GM19455 (cell line): ENCODE data around the gene MAN2A1.
"Not testable (repeated sequence)": the region's sequence is repeated elsewhere in the genome, so short reads cannot be mapped to it uniquely, and the experiment has no call there.

Source experiments
- ATAC-seq: cut with Tn5 transposase; IDR thresholded peaks from one replicate; pipeline ENCODE4 v1.9.1; 2021; ENCODE audit not compliant: unreplicated experiment

The MAN2A1 gene

DNA sequence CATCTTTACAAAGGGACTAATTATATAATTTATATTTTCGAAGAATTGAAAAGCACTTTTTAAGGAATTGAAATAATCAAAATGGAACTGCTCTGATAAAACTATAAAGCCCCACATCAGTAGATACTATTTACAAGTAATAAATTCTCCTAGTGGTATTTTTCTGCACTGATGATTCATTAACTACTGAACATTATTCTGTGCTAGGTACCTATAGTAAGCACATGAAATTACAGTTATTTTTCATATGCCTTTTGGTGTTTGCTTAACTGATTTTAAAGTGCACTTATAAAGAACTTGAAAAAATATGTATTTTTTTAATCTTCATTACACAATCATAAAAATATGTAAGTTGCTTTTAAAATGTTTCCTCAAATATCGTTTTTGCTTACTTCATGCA lies 123.0 kb downstream of the MAN2A1 start:
- ATAC-seq: no peak

DNA sequence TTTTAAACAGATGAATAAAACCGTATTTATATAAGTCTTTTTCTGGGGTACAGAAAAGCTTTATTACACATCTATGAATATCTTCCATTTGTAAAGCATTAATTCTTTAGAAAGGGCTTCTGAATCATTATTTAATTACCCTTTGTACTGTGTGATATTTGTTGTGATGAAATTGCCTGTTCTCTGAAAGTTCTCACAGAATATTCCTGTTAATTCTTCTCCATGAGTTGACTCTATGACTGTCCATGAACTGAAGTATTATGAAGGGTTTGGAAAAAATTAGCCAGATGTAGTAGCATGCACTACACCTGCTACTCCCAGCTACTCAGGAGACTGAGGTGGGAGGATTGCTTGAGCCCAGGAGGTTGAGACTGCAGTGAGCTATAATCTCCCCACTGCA lies 127.0 kb downstream of the MAN2A1 start:
- no peak for ATAC-seq

DNA sequence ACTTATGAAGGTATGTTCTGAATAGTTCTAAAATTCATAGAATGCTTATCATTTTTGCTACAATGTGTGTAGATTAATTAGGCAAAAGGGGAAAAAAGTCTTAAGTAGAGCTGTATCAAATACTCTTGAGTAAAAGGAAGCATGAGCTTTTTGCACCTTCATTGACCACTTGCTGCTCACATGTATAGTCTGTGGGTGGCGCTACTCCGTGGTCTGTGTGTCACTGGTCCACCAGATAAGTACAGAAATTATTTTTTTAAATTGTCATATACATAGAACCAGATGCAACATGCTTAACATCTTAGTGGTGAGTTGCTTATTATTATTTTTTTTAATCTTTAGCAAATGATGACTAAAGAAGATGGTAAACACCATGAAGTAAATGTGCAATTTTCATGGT lies 130.2 kb downstream of the MAN2A1 start:
- ATAC-seq: no peak

DNA sequence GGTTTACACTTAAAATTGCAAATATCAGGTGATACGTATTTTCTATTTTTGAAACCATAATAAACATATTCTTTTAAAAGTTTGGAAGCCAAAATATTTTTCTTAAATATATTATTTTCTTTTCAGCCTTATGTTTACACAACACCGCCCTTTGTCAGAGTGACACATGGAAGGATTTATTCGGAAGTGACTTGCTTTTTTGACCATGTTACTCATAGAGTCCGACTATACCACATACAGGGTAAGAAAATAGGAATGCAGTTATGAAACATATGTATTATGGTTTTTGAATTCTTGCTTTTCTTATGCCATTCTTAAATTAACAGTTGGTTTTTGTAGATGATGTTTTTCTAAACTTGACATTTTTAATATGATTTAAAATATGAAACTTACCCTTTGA lies 133.9 kb downstream of the MAN2A1 start:
- ATAC-seq: no peak

DNA sequence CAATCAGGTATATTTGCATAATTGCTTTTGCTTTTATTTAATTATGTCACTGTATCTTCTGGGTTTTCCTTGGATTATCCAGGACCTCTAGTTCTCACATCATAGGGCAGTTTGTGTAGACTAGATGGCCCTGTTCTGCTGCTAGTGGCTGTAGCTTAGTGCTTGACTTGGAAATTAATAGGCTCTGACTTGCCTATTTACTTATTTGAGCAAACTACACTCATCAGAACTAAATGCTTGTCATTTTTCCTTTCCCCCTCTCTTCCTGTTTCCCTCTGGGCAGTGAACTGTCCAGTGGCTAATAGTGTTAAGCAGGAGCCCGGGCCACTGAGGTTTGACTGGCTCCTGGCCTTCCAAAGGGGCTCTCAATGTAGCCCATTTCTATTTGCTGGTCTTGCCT lies 135.7 kb downstream of the MAN2A1 start:
- no peak for ATAC-seq

DNA sequence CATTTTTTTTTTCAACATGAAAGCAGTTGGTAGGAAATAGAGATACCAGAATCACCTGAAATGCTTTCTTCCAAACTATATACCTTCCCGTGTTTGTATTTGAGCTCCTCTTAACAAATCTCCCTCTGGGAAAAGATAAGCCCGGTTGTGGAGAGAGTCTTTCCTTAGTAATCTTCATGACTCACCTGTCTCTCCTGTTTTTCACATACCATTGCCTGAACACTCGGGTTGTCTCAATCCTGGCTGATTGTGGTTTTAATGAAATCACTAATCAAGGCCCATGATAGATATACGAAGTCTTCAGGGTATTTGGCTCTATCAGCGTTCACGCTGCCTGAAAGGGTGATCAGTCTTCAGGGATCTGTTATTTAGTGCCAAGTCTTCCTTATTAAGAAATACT lies 136.7 kb downstream of the MAN2A1 start:
- ATAC-seq: no peak

DNA sequence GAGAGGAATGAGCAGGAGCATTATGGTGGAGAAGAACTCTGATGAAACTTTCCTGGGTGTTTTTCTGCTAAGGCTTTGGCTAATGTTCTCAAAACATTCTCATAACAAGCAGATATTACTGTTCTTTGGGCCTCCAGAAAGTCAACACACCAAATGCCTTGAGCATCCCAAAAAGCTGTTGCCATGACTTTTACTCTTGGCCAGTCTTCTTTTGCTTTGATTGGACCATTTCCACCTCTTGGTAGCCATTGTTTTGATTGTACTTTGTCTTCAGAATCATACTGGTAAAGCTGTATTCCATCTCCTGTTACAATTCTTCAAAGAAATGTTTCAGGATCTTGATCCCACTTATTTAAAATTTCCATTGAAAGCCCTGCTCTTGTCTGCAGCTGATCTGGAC lies 139.6 kb downstream of the MAN2A1 start:
- ATAC-seq: no peak

DNA sequence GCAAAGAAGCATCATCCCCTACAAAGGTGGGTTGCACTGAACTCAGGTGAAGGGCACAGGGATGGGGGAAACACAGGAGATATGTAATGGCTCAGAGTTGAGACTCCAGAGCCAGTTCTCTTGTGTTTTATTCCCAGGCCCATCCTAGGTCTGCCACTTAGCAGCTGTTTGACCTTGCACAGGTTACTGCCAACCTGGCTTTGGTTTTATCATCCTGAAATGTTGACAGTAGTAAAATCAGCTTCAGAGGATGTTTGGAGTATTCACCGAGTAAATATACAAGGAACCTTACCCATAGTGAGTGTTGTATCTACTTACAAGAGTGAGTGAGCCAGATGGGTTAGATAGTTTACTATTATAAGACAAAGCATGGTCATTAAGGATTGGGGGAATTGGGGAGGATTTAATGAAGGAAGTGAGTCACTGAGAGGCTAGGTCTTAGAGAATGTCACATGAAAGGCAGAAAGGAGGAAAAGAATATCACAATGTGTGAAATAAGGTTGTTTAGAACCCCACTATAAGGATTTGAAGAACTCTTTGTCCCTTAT lies 141.3 kb downstream of the MAN2A1 start:
- ATAC-seq: no peak

DNA sequence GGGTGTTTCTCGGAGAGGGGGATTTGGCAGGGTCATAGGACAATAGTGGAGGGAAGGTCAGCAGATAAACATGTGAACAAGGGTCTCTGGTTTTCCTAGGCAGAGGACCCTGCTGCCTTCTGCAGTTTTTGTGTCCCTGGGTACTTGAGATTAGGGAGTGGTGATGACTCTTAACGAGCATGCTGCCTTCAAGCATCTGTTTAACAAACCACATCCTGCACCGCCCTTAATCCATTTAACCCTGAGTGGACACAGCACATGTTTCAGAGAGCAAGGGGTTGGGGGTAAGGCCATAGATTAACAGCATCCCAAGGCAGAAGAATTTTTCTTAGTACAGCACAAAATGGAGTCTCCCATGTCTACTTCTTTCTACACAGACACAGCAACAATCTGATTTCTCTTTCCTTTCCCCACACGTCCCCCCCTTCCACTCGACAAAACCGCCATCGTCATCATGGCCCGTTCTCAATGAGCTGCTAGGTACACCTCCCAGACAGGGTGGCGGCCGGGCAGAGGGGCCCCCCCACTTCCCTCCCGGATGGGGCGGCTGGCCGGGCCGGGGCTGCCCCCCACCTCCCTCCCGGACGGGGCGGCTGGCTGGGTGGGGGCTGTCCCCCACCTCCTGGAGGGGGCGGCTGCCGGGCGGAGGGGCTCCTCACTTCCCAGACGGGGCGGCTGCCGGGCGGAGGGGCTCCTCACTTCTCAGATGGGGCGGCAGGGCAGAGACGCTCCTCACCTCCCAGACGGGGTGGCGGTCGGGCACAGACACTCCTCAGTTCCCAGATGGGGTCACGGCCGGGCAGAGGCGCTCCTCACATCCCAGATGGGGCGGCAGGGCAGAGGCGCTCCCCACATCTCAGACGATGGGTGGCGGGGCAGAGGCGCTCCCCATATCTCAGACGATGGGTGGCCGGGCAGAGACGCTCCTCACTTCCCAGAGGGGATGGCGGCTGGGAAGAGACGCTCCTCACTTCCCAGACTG lies 142.8 kb downstream of the MAN2A1 start:
- ATAC-seq: not testable (repeated sequence)

DNA sequence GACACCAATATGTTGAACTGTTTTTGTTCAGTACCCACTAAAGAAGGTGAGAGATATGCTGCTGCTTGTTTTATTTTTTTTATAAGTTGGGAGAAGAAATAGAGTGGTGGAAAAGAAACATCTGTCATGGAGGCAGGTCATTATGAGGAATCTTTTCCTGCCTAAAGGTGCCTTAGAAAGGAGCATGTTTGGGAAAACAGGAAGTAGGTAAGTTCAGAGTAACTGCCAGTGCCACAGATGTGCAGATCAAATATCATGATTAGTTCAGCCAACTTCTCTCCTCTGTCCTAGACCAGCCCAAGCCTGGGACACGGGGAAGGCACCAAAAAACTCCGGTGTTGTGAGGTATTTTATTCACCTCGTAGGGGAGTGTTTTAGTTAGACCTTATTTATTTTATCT lies 144.2 kb downstream of the MAN2A1 start:
- no peak for ATAC-seq

DNA sequence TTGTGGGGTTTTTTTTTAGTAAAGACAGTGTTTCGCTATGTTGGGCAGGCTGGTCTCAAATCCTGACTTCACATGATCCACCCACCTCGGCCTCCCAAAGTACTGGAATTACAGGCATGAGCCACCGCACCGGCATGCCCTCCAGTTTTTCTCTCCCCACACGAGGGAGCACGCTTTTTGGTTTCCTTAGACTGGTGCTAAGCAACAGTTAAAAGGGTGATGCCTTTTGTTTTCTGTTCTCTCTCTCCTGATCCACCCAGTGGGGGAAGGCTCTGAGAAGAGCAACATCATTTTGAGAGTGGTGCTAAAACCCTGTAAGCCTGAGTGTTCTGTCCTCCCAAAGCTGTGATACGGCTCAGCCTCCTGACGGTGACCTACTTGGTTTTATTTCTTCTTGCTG lies 146.6 kb downstream of the MAN2A1 start:
- ATAC-seq: no peak

DNA sequence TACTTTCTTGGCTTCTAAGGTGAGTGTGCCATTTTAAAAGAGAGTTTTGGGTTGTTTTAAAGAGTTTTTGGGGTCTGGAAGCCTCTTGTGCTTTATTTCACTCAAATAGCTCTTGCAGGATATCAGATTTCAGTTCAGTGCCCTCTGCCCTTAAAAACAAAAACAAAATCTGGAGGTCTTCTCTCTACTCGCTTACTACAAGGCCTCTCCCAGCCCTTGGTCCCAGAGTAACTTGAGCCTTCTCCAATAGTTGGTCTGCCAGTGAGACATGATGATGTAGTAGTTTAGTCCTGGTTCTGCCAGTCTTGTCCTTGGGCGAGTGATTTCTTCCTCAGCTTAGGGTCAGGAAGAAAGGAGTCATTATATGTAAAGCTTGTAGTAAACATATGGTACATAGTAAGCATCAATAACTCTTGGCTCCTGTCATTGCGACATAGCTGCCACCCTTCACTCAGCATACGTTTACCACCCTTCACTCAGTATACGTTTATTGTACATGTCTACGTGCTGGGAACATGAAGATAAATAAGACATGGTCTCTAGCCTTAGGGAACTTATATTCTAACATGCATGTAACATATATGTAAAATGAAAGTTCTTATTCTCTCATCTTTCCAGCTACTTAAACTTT lies 147.6 kb downstream of the MAN2A1 start:
- ATAC-seq: no peak

DNA sequence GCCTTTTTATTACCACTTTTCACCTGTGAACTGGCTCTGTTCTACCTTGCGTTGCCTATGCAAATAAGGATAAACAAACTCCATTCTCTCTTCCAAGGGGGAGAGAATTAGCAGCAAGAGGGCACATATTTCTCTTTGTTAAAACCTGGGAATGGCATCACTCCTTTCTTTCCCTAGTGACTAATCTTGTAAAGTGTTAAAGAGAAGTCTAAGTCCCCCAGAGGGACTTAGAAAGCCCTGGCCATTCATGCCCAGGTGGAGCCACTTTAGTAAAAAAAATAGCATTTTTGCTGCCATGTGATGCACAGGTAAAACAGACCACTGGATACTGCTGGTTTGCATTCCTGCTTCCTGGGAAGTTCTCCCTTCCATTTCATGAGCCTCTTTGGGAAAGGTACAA lies 148.4 kb downstream of the MAN2A1 start:
- no peak for ATAC-seq

DNA sequence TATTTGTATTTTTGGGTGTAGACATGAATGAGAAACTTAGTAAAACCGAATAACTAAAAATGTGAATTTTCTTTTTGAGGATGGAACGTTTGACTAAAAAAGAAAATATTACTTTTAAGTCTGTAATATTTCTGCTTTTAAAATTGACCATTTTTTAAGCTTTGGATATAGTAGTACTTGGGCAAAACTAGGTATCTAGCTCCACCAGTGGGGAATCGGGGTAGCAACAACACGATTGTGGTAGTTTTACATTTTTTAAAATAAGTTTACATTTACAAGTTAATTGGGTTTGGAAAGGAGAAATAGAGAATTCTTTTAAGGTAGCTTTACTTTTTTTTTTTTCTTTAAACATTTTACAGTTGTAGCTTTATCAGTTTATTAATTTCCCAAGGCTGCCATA lies 154.4 kb downstream of the MAN2A1 start:
- ATAC-seq: no peak

DNA sequence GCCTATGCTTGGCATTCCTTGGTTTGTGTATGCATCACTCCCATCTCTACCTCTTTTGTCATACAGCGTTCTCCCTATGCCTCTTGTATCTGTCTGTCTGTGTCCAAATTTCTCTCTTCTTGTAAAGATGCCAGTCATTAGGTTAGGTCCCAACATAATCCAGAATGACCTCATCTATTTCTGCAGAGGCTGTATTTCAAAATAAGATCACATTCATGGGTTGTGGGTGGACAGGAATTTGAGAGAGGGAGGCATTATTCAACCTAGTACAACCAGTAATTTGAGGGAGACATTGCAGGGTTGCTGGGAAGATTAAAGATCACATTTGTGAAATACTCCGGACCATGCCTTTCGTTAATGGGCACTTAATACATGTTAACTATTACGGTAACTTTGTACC lies 155.0 kb downstream of the MAN2A1 start:
- ATAC-seq: no peak

DNA sequence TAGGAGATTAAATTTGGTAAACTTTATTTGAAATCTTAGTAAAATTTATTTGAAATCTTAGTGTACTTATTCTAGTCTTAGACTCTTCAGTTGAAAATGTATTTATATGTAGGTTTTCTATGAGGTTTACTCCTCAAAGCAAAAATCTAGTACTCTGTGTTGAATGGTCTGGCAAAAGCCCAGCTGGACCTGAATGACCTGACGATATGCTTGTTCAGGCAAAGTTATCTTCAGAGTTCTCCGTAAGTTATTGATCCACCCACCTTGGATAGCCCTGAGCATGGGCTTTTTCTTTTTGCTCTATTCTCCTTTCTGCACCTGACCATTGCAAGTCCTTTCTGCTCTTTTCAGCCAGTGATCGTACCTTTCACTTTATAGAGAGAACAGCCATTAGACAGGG lies 158.4 kb downstream of the MAN2A1 start:
- no peak for ATAC-seq

DNA sequence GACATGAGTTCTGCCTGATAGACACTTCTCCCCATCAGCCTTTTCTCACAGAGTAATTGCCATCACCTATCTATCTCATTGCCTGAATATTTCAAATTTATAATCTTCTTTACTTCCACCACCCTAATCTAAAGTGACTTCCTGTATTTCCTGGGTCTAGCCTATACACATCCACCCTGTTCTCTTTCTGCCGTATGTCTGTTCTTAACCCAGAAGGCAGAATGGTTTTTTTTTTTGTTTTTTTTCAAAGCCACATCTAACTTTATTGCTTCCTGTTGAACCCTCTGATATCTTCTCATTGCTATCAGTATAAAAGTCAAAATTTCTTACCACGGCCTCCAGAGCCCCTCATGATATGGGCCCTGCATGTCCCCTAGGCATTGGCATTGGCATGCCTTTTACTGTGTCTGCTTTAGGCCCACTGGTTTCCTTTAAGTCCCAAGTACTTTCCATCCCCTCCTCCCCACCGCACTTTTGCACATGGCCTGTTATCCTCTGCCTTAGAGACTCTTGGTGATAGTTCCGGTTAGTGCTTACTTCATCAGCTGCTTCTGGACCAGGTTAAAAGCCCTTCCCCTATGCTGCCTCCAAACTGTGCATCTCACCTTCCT lies 159.9 kb downstream of the MAN2A1 start:
- no peak for ATAC-seq

DNA sequence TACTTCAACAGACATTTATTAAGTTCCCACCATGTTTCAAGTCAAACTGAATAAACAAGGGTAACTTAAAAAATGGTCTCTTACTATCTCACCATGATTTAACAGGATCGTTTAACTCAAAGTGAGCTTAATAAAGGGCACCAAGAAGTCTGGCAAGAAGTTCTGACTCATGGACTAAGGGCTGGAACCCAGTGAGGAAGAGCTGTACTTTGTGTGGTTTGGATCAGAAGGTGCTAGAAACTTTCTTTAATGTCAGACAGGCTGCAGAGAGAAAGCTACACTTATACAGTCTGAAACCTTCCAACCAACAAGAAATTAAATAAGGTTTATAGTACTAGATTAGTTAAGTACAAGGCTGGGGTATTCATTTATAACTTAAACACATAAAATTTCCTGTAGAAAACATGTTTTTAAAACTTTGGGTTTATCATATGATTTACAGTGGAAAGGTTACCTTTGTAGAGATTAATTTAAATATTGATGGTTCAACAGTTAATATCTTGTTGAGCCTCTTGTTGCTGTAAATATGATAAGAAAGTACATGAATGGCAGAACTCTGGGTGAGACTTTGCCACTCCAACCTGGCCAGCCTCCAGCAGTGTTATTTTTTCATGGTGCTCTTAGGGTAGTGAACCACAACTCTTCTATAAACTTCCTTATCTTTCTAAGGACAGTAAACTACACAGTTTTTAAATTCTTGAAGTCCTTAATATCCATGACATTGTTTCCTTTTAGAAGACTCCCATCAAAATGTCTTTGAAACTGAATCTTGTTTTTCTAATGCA lies 162.8 kb downstream of the MAN2A1 start:
- ATAC-seq: no peak

DNA sequence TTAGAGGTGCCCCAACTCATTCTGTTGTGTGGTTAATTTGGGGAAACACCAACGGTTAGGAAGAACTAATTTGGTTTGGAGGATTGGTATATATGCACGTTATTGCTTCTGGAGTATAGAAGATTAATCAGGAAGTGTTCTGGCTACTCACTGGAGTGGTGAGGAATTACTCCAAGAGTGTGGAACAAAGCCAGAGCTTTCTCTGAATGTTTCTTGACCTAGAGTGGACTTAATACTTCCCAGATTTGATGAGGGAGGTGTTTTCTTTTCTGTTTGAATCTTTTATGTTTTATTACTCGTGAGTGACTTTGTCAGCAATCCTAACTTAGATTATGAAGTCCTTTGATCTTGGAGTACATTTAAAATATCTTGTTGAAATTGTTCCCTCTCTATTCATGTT lies 163.7 kb downstream of the MAN2A1 start:
- no peak for ATAC-seq

DNA sequence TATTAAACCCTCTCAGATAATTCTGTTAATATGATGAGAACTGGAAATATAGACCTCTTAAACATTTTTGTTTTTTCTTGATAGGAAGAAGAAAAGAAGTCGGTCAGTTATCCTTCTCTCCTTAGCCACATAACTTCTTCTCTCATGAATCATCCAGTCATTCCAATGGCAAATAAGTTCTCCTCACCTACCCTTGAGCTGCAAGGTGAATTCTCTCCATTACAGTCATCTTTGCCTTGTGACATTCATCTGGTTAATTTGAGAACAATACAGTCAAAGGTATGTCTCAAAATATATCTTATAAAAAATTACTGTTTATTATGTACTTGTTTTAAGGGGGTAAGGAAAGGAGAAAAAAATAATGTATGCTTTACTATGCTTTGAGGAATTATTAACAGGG lies 165.3 kb downstream of the MAN2A1 start:
- ATAC-seq: no peak
